ENCODE data around the gene PIP5KL1. TPM values are rescaled to one million over a fixed set of nuclear protein-coding genes. Genes with fewer than 3 reads are reported as not detected.

The PIP5KL1 gene
- total RNA-seq, 2 experiments from 2014 or later: 0.95 to 4.4 TPM

- Histone ChIP-seq H3K9me3 (ENCODE audit: low read length) (no peaks in the 10 kb centered on the region), H3K4me1 (ENCODE audit: insufficient read depth, low read length, poor library complexity, severe bottlenecking) (peaks cover 73% of the 10 kb centered on the region), H3K36me3 (ENCODE audit: insufficient read depth, low read length) (peaks cover 56% of the 10 kb centered on the region), H3K27ac (ENCODE audit: low read depth, low read length, poor library complexity, severe bottlenecking) (peak overlapping the region; percentile 91), H3K4me3 (ENCODE audit: low read depth, low read length, poor library complexity, severe bottlenecking) (peak overlapping the region; percentile 89), H3K9me2 (ENCODE audit: insufficient read depth, low read length) (no peaks in the 10 kb centered on the region), H2AFZ (ENCODE audit: low read length) (no peak overlapping the region), H4K20me1 (ENCODE audit: insufficient read depth, low read length) (0 out of 2 replicates have a peak, but pooled peaks cover 3% of the 10 kb centered on the region), H3K4me2 (ENCODE audit: low read length) (peak overlapping the region; percentile 96), H3K79me2 (ENCODE audit: insufficient read depth, low read depth, low read length) (peaks cover 39% of the 10 kb centered on the region)
- no peak for DNase-seq (ENCODE audit: low spot score)
- BruUV-seq (replicated peaks): no TSS peak
- intact Hi-C loops (cut with micrococcal nuclease; ENCODE audit: unreplicated experiment): loop anchor here (1.0 to 5.0 kb wide), 2 partner anchors 10 to 113 kb away; partner anchors contain the start of gene FPGS
- POLR2A ChIA-PET: interaction anchor here (0.5 to 3.4 kb wide), 9 partner anchors 9 to 278 kb away, joined by 3 to 22 read pairs (median 4); partner anchors contain the start of gene ST6GALNAC6
- CTCF ChIA-PET (ENCODE audit: unreplicated experiment): no interaction called here
- TF ChIP-seq EZH2phosphoT487 (IDR thresholded peaks at IDR 0.05; ENCODE audit: borderline replicate concordance, low read depth, low read length) (no peak), CTCF (conservative IDR thresholded peaks at IDR 0.05; ENCODE audit: low read length) (no peak)
Observed at GRCh38 chr9:127915325-127915752, 15.2 kb downstream of the PIP5KL1 start.

GRCh38 chr9:127913682-127914081 lies 16.9 kb downstream of the PIP5KL1 start:
- ChIA-PET CTCF (ENCODE audit: unreplicated experiment) (no interaction called here), POLR2A (interaction anchor here (0.6 to 3.4 kb wide), 2 partner anchors 10 to 11 kb away, joined by 3 to 22 read pairs; no protein-coding TSS in a partner anchor)
- Histone ChIP-seq H2AFZ (ENCODE audit: low read length) (no peak overlapping the region), H3K9me3 (ENCODE audit: low read length) (no peaks in the 10 kb centered on the region), H3K4me2 (ENCODE audit: low read length) (peak overlapping the region; percentile 3; the same call in 1 of the 2 replicates), H3K36me3 (ENCODE audit: insufficient read depth, low read length) (peaks cover 67% of the 10 kb centered on the region), H3K4me3 (ENCODE audit: low read depth, low read length, poor library complexity, severe bottlenecking) (no peak overlapping the region), H3K9me2 (ENCODE audit: insufficient read depth, low read length) (no peaks in the 10 kb centered on the region), H3K4me1 (ENCODE audit: insufficient read depth, low read length, poor library complexity, severe bottlenecking) (peaks cover 65% of the 10 kb centered on the region), H3K79me2 (ENCODE audit: insufficient read depth, low read depth, low read length) (peaks cover 39% of the 10 kb centered on the region), H3K27ac (ENCODE audit: low read depth, low read length, poor library complexity, severe bottlenecking) (no peak overlapping the region), H4K20me1 (ENCODE audit: insufficient read depth, low read length) (0 out of 2 replicates have a peak, but pooled peaks cover 3% of the 10 kb centered on the region)
- intact Hi-C loops (cut with micrococcal nuclease; ENCODE audit: unreplicated experiment): no loop called here
- no peak for DNase-seq (ENCODE audit: low spot score)
- no peak for TF ChIP-seq EZH2phosphoT487 (IDR thresholded peaks at IDR 0.05; ENCODE audit: borderline replicate concordance, low read depth, low read length)
- no TSS peak for BruUV-seq (replicated peaks)

- H3K27ac ChIP-seq (ENCODE audit: low read depth, low read length, poor library complexity, severe bottlenecking): peak overlapping the region; percentile 20
- DNase-seq (ENCODE audit: low spot score): no peak
- H3K4me1 ChIP-seq (ENCODE audit: insufficient read depth, low read length, poor library complexity, severe bottlenecking): peaks cover 57% of the 10 kb centered on the region
- peaks cover 75% of the 10 kb centered on the region for H3K36me3 ChIP-seq (ENCODE audit: insufficient read depth, low read length)
- no peaks in the 10 kb centered on the region for H3K9me3 ChIP-seq (ENCODE audit: low read length)
- intact Hi-C loops (cut with micrococcal nuclease; ENCODE audit: unreplicated experiment): no loop called here
- peak overlapping the region; percentile 36; the same call in 1 of the 2 replicates for H3K4me2 ChIP-seq (ENCODE audit: low read length)
- CTCF ChIA-PET (ENCODE audit: unreplicated experiment): interaction anchor here (0.8 kb wide), 1 partner anchor 42 kb away, joined by 3 read pairs; no protein-coding TSS in a partner anchor
- no peak overlapping the region for H2AFZ ChIP-seq (ENCODE audit: low read length)
- no peak overlapping the region for H3K4me3 ChIP-seq (ENCODE audit: low read depth, low read length, poor library complexity, severe bottlenecking)
- no peaks in the 10 kb centered on the region for H3K9me2 ChIP-seq (ENCODE audit: insufficient read depth, low read length)
- peaks cover 39% of the 10 kb centered on the region for H3K79me2 ChIP-seq (ENCODE audit: insufficient read depth, low read depth, low read length)
- no peak for TF ChIP-seq EZH2phosphoT487 (IDR thresholded peaks at IDR 0.05; ENCODE audit: borderline replicate concordance, low read depth, low read length)
- no peak for TF ChIP-seq CTCF (conservative IDR thresholded peaks at IDR 0.05; ENCODE audit: low read length)
- POLR2A ChIA-PET: interaction anchor here (0.6 kb wide), 1 partner anchor 9 kb away, joined by 3 read pairs; no protein-coding TSS in a partner anchor
- no TSS peak for BruUV-seq (replicated peaks)
- H4K20me1 ChIP-seq (ENCODE audit: insufficient read depth, low read length): 0 out of 2 replicates have a peak, but pooled peaks cover 3% of the 10 kb centered on the region
Observed at GRCh38 chr9:127912882-127913281, 17.7 kb downstream of the PIP5KL1 start.

All from OCI-LY7 (cell line).